ENCODE data around the gene GNL2. TPM values are rescaled to one million over a fixed set of nuclear protein-coding genes. Genes with fewer than 3 reads are reported as not detected.
"Not testable (repeated sequence)": the region's sequence is repeated elsewhere in the genome, so short reads cannot be mapped to it uniquely, and the experiment has no call there.

The GNL2 gene
- total and polyA plus RNA-seq, 11 donors = 19.4 to 76.7 (median 25.1) TPM

DNA sequence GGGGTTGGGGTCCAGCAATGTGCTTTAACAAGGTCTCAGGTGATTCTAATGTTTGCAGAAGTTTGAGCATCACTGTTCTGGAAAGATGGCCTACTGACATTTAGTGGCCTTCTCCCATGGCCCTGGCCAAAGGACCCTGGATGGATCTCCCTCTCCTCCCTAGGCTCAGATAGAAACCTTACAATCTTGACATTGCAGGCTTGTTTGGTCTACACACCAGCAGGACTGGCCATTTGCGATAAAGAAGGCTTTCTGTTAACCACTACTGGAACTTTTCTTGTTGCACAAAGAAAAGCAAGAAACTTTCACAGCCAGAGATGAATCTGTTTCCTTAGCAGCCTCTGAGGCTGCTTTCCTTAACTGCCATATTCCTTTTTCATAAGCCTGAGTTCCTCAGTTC is 32.8 kb downstream of the GNL2 start:
- Histone ChIP-seq H3K27ac (no peak overlapping the region), H3K27me3 (no peaks in the 10 kb centered on the region), H3K9me3 (no peaks in the 10 kb centered on the region), H3K4me3 (no peak overlapping the region), H3K36me3 (peaks cover 2 to 50% (median 38%) of the 10 kb centered on the region in 9 donors), H3K4me1 (no peaks in the 10 kb centered on the region)
- TF ChIP-seq, protein P1, sequence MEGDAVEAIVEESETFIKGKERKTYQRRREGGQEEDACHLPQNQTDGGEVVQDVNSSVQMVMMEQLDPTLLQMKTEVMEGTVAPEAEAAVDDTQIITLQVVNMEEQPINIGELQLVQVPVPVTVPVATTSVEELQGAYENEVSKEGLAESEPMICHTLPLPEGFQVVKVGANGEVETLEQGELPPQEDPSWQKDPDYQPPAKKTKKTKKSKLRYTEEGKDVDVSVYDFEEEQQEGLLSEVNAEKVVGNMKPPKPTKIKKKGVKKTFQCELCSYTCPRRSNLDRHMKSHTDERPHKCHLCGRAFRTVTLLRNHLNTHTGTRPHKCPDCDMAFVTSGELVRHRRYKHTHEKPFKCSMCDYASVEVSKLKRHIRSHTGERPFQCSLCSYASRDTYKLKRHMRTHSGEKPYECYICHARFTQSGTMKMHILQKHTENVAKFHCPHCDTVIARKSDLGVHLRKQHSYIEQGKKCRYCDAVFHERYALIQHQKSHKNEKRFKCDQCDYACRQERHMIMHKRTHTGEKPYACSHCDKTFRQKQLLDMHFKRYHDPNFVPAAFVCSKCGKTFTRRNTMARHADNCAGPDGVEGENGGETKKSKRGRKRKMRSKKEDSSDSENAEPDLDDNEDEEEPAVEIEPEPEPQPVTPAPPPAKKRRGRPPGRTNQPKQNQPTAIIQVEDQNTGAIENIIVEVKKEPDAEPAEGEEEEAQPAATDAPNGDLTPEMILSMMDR (IDR thresholded peaks at IDR 0.05) = no peak
- TF ChIP-seq POLR2A (IDR thresholded peaks at IDR 0.05) = no peak
- ATAC-seq = no peak
- intact Hi-C loops (cut with DNase I) = no loop called here
- WGBS, 4 donors = 85 to 98% (median 92%) methylated on average over 1 of the region's 1 CpG
- DNase-seq = no peak

DNA sequence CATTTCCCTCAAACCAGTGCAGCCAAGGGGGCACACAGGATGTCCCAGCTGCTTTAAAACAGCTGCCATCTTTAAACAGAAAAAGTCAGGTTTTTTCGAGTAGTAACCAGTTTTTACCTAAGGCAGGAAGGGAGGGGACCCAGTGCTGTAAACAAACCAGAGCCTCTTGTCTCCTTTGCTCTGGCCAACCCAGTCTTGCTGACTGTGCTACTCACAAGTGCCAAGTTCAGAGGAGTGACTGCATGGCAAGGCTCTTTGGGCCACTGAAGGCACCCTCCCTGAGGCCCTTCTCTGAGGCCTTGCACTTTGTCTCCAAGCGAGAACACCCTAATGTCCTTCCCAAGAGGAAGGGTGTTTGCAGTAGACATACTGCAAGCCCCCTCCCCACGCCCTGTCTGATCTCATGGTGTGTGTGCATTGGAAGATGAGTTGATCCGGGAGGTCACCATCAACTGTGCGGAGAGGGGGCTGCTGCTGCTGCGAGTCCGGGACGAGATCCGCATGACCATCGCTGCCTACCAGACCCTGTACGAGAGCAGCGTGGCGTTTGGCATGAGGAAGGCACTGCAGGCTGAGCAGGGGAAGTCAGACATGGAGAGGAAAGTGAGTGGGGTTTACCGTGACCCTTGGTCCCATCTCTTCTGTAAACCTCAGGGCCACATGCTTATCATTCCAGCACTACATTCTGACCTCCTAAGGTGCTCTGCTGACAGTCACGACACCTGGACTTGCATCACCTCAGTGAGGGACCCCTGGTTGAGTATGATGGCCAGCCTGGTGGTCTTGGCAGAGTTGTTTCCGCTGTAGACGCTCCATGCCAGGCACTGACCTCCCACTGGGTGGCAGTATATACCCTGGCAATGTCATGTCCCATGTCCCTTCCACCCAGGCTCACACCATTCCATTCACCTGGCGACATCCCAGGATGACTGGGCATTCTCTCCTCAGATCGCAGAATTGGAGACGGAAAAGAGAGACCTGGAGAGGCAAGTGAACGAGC is 34.3 kb downstream of the GNL2 start:
- TF ChIP-seq, protein P1 (IDR thresholded peaks at IDR 0.05) = peak in 7 of 12 donors; percentile 10 to 37 (median 22)
- no peak for TF ChIP-seq POLR2A (IDR thresholded peaks at IDR 0.05)
- Histone ChIP-seq H3K27me3 (no peaks in the 10 kb centered on the region), H3K4me1 (peaks cover 0 to 11% (median 4%) of the 10 kb centered on the region in 12 donors), H3K27ac (no peak overlapping the region), H3K36me3 (peaks cover 0 to 34% (median 22%) of the 10 kb centered on the region in 9 donors), H3K4me3 (no peak overlapping the region), H3K9me3 (no peaks in the 10 kb centered on the region)
- ATAC-seq (peak in 1 of 4 donors; percentile 25), DNase-seq (no peak)
- WGBS, 4 donors = 92 to 94% (median 93%) methylated on average over 18 to 21 of the region's 21 CpGs
- intact Hi-C loops (cut with DNase I) = no loop called here

DNA sequence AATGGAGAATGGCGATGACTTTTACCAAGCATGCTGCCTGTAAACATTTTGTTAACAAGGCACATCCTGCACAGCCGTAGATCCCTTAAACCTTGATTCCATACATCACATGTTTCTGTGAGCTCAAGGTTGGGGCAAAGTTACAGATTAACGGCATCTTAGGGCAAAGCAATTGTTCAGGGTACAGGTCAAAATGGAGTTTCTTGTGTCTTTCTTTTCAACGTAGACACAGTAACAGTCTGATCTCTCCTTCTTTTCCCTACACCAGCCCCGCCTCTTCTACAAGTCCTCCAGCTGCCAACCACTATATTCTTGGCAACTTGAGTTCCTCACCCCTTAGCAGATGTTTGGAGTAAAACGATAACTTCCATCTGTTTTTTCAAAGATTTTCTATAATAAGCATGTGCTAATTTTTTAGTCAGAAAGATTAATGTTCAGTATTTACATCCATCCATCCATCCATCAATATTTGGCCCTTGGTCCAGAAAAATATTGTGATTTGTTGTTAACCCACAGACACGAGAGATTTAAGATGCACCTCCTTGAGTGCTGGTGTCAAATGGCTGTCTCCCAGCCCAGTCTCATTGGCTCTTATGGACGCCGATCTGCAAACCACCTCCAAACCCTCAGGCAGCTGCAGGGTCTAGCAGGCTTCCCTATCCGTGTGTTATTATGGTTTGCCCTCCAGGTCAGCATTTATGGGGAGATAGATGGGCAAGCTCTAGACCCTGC is 35.2 kb downstream of the GNL2 start:
- WGBS, 4 donors = 71 to 83% (median 77%) methylated on average over 10 of the region's 10 CpGs
- no peak for TF ChIP-seq POLR2A (IDR thresholded peaks at IDR 0.05)
- TF ChIP-seq, protein P1 (IDR thresholded peaks at IDR 0.05) = no peak
- intact Hi-C loops (cut with DNase I) = no loop called here

DNA sequence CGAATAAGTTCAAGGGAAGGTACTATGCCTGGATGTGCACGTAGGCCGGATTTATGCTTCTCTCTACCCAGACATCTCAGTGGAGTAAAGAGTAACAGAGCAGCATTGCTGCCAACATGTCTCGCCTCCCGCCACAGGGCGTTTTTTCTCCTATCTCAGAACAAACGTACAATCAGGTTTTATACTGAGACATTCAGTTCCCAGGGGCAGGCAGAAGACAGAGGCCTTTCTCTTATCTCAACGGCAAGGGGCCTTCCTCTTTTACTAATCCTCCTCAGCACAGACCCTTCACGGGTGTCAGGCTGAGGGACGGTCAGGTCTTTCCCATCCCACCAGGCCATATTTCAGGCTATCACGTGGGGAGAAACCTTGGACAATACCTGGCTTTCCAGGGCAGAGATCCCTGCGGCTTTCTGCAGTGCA is 35.8 kb downstream of the GNL2 start:
- not testable (repeated sequence) for H3K9me3 ChIP-seq
- peaks cover 0 to 20% (median 7%) of the 10 kb centered on the region in 9 donors for H3K36me3 ChIP-seq

More for the DNA sequence above, 35.2 kb downstream of the GNL2 start:
- H3K4me3 ChIP-seq = no peak overlapping the region
- H3K36me3 ChIP-seq = peaks cover 0 to 26% (median 13%) of the 10 kb centered on the region in 9 donors
- no peaks in the 10 kb centered on the region for H3K27me3 ChIP-seq
- no peak for ATAC-seq
- no peak for DNase-seq
- no peak overlapping the region for H3K27ac ChIP-seq
- H3K9me3 ChIP-seq = no peaks in the 10 kb centered on the region
- peaks cover 0 to 16% (median 10%) of the 10 kb centered on the region in 12 donors for H3K4me1 ChIP-seq

More for the DNA sequence above, 35.8 kb downstream of the GNL2 start:
- not testable (repeated sequence) for DNase-seq, H3K4me3 ChIP-seq, H3K27ac ChIP-seq, H3K27me3 ChIP-seq, ATAC-seq
- intact Hi-C loops (cut with DNase I) = loop anchor here in 1 of 10 donors (5.0 kb wide), 1 partner anchor 32 kb away; no protein-coding TSS in a partner anchor
- 43 to 61% (median 53%) methylated on average over 12 of the region's 12 CpGs for WGBS, 4 donors
- H3K4me1 ChIP-seq = peaks cover 0 to 16% (median 10%) of the 10 kb centered on the region in 12 donors

Measured in heart left ventricle (tissue), 16 donors.